Caco-2 (cell line): ENCODE data around the gene BABAM2. TPM values are rescaled to one million over a fixed set of nuclear protein-coding genes. Genes with fewer than 3 reads are reported as not detected.
A peak's percentile ranks its signal among the peaks of the same experiment; 100 is the strongest.

Source experiments
- BruUV-seq: library from RNA; stranded (reverse); fragments of 400-500 nt; replicated peaks from 2 replicates; lab custom pipeline; 2021; lab: Mats Ljungman, UMichigan
- CTCF ChIA-PET: fragments of 300-600 bp; sonication (Branson Sonifier 250); formaldehyde crosslinking; loops from one replicate; lab custom pipeline; 2022; ENCODE audit warnings: antibody characterized with exemption; lab: Charles Lee
- POLR2A ChIA-PET: fragments of 300-600 bp; sonication (Branson Sonifier 250); formaldehyde crosslinking; loops from one replicate; lab custom pipeline; 2022; ENCODE audit warnings: antibody characterized with exemption; lab: Charles Lee
- DNase-seq, 2 experiments: peaks; one replicate each; pipeline versions ENCODE4 v3.0.0 to v3.0.0-alpha.2; 2020 to 2022
- H3K27me3 ChIP-seq: replicated peaks from 2 replicates; pipeline ENCODE4 v1.6.0; 2011; ENCODE audit warnings: low read length; ENCODE audit not compliant: control insufficient read depth, insufficient read depth
- H3K36me3 ChIP-seq: 2 replicates; pipeline ENCODE4 v1.5.1; 2011; ENCODE audit warnings: low read length; ENCODE audit not compliant: control insufficient read depth, insufficient read depth
- H3K4me1 ChIP-seq: fragments of 250-450 bp; sonication (Bioruptor Pico); 2 replicates; pipeline ENCODE4 v1.5.1; 2020; ENCODE audit warnings: mild to moderate bottlenecking
- H3K4me3 ChIP-seq: 2 replicates; pipeline ENCODE4 v1.5.1; 2011; ENCODE audit warnings: low read depth, mild to moderate bottlenecking, control low read depth, low read length
- H3K9me3 ChIP-seq: fragments of 250-450 bp; sonication (Bioruptor Pico); 2 replicates; pipeline ENCODE4 v1.5.1; 2020; ENCODE audit warnings: mild to moderate bottlenecking, moderate library complexity
- H3K27ac Mint-ChIP-seq: one replicate; pipeline ENCODE4 v1.8.0; 2022; ENCODE audit warnings: mixed read lengths; ENCODE audit not compliant: unreplicated experiment
- H3K27me3 Mint-ChIP-seq: one replicate; pipeline ENCODE4 v1.8.0; 2022; ENCODE audit warnings: mixed read lengths; ENCODE audit not compliant: insufficient read depth, unreplicated experiment
- H3K36me3 Mint-ChIP-seq: one replicate; pipeline ENCODE4 v1.8.0; 2022; ENCODE audit warnings: mild to moderate bottlenecking, mixed read lengths; ENCODE audit not compliant: insufficient read depth, unreplicated experiment
- H3K4me1 Mint-ChIP-seq: one replicate; pipeline ENCODE4 v1.8.0; 2022; ENCODE audit warnings: low read depth, mixed read lengths; ENCODE audit not compliant: unreplicated experiment
- H3K4me3 Mint-ChIP-seq: one replicate; pipeline ENCODE4 v1.8.0; 2022; ENCODE audit warnings: mild to moderate bottlenecking, moderate library complexity, mixed read lengths; ENCODE audit not compliant: unreplicated experiment
- H3K9me3 Mint-ChIP-seq: one replicate; pipeline ENCODE4 v1.8.0; 2022; ENCODE audit warnings: mixed read lengths; ENCODE audit not compliant: unreplicated experiment
- intact Hi-C: fragments of 100-400 bp; cut with micrococcal nuclease; formaldehyde crosslinking; loops from one replicate; pipeline ENCODE4 v1.10.0; 2022; ENCODE audit not compliant: unreplicated experiment
- total RNA-seq: library from RNA; stranded (reverse); gene quantifications from 2 replicates; pipeline ENCODE4 v1.2.3, GENCODE V29; 2022
- TF ChIP-seq, protein P1 (sequence below), 2 experiments: fragments of 200-600 bp in 1 of 2; IDR thresholded peaks; 1 replicate in 1 of 2; 2 replicates in 1 of 2; pipeline versions ENCODE4 v1.5.1 to v1.8.0; 2011 to 2022; ENCODE audit warnings: antibody characterized with exemption in 1 of 2, control low read depth in 1 of 2, inconsistent platforms in 1 of 2, low read depth in 1 of 2, low read length in 1 of 2, mild to moderate bottlenecking in 1 of 2, moderate library complexity in 1 of 2; ENCODE audit not compliant: insufficient read depth in 1 of 2, severe bottlenecking in 1 of 2, unreplicated experiment in 1 of 2

BABAM2 gene
- total RNA-seq, 1 experiment from 2014 or later: 57.3 TPM

- no peak for DNase-seq
- Histone ChIP-seq H3K4me1 (peaks cover 43% of the 10 kb centered on the region), H3K36me3 (no peaks in the 10 kb centered on the region), H3K4me3 (no peak overlapping the region), H3K27me3 (no peaks in the 10 kb centered on the region), H3K9me3 (no peaks in the 10 kb centered on the region)
- POLR2A ChIA-PET: no interaction called here
- intact Hi-C loops: no loop called here
- no peak overlapping the region for H3K27ac Mint-ChIP-seq
- no TSS peak for BruUV-seq
- no peaks in the 10 kb centered on the region for H3K9me3 Mint-ChIP-seq
- no peak overlapping the region for H3K4me3 Mint-ChIP-seq
- H3K4me1 Mint-ChIP-seq: peaks cover 47% of the 10 kb centered on the region
- H3K36me3 Mint-ChIP-seq: peaks cover 5% of the 10 kb centered on the region
- CTCF ChIA-PET: interaction anchor here (1.3 kb wide), 1 partner anchor 15 kb away, joined by 4 read pairs; no protein-coding TSS in a partner anchor
- TF ChIP-seq, protein P1, sequence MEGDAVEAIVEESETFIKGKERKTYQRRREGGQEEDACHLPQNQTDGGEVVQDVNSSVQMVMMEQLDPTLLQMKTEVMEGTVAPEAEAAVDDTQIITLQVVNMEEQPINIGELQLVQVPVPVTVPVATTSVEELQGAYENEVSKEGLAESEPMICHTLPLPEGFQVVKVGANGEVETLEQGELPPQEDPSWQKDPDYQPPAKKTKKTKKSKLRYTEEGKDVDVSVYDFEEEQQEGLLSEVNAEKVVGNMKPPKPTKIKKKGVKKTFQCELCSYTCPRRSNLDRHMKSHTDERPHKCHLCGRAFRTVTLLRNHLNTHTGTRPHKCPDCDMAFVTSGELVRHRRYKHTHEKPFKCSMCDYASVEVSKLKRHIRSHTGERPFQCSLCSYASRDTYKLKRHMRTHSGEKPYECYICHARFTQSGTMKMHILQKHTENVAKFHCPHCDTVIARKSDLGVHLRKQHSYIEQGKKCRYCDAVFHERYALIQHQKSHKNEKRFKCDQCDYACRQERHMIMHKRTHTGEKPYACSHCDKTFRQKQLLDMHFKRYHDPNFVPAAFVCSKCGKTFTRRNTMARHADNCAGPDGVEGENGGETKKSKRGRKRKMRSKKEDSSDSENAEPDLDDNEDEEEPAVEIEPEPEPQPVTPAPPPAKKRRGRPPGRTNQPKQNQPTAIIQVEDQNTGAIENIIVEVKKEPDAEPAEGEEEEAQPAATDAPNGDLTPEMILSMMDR (IDR thresholded peaks at IDR 0.05; ENCODE audit: insufficient read depth in 1 of 2, low read depth in 1 of 2, low read length in 1 of 2, severe bottlenecking in 1 of 2, unreplicated experiment in 1 of 2): no peak
- no peaks in the 10 kb centered on the region for H3K27me3 Mint-ChIP-seq
These were observed 279.0 kb downstream of the BABAM2 start for GRCh38 chr2:28169492-28169891.

- POLR2A ChIA-PET: no interaction called here
- Histone ChIP-seq H3K4me3 (no peak overlapping the region), H3K36me3 (0 out of 2 replicates have a peak, but pooled peaks cover 1% of the 10 kb centered on the region), H3K27me3 (no peaks in the 10 kb centered on the region), H3K4me1 (peaks cover 42% of the 10 kb centered on the region), H3K9me3 (peaks cover 9% of the 10 kb centered on the region)
- BruUV-seq: no TSS peak
- intact Hi-C loops: loop anchor here (2.0 to 5.0 kb wide), 2 partner anchors 55 to 96 kb away; no protein-coding TSS in a partner anchor
- CTCF ChIA-PET: no interaction called here
- Mint-ChIP-seq H3K27me3 (no peaks in the 10 kb centered on the region), H3K4me3 (no peak overlapping the region), H3K4me1 (peaks cover 28% of the 10 kb centered on the region), H3K36me3 (peaks cover 20% of the 10 kb centered on the region), H3K27ac (peak overlapping the region; percentile 84), H3K9me3 (no peaks in the 10 kb centered on the region)
- peak in 1 of 2 experiments; percentile 54 for DNase-seq
- TF ChIP-seq, protein P1 (IDR thresholded peaks at IDR 0.05; ENCODE audit: insufficient read depth in 1 of 2, low read depth in 1 of 2, low read length in 1 of 2, severe bottlenecking in 1 of 2, unreplicated experiment in 1 of 2): no peak
These were observed 281.8 kb downstream of the BABAM2 start for GRCh38 chr2:28172114-28172898.

DNA sequence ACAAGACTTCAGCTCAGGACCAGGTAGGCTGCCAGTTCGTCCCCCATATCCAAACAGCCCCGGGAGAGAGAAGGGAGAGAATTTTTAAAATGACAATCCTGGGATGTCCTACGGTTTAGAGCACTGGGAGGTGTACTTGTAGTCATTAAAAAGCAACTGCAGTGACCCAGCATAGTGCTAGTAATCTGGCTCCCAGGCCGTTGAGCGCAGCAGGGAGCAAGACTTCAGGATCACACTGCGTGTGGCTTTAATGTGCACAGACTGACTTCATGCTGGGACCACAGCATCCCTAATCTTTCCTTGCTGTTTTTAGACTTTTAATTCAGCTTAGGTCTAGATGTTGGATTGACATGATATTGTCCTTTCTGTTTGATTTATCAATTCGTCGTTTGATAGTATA lies 282.8 kb downstream of the BABAM2 start:
- no peak overlapping the region for H3K4me3 ChIP-seq
- Mint-ChIP-seq H3K4me1 (peaks cover 28% of the 10 kb centered on the region), H3K36me3 (peaks cover 20% of the 10 kb centered on the region), H3K27me3 (no peaks in the 10 kb centered on the region), H3K4me3 (peak overlapping the region; percentile 17), H3K9me3 (peaks cover 5% of the 10 kb centered on the region), H3K27ac (peak overlapping the region; percentile 84)
- peaks cover 15% of the 10 kb centered on the region for H3K9me3 ChIP-seq
- no peaks in the 10 kb centered on the region for H3K27me3 ChIP-seq
- peaks cover 42% of the 10 kb centered on the region for H3K4me1 ChIP-seq
- intact Hi-C loops: loop anchor here (2.0 to 5.0 kb wide), 2 partner anchors 56 to 95 kb away; no protein-coding TSS in a partner anchor
- no TSS peak for BruUV-seq
- 0 out of 2 replicates have a peak, but pooled peaks cover 1% of the 10 kb centered on the region for H3K36me3 ChIP-seq
- TF ChIP-seq, protein P1 (IDR thresholded peaks at IDR 0.05; ENCODE audit: insufficient read depth in 1 of 2, low read depth in 1 of 2, low read length in 1 of 2, severe bottlenecking in 1 of 2, unreplicated experiment in 1 of 2): no peak
- POLR2A ChIA-PET: interaction anchor here (0.5 kb wide), 1 partner anchor 283 kb away, joined by 4 read pairs; the partner anchor contains the start of genes BABAM2 and RBKS
- CTCF ChIA-PET: interaction anchor here (0.5 to 0.6 kb wide), 2 partner anchors 218 to 721 kb away, joined by 3 read pairs; partner anchors contain the start of gene WDR43
- no peak for DNase-seq
